Left renal cortex interstitium (tissue), 4 donors: ENCODE results near the gene DNAL4. TPM values are rescaled to one million over a fixed set of nuclear protein-coding genes. Genes with fewer than 3 reads are reported as not detected.

Experiments
- DNase-seq, 4 donors: peaks; one replicate each; pipeline ENCODE4 v3.0.0-alpha.2; 2013; ENCODE audit warnings: low read depth in 4 of 4, low spot score in 2 of 4, missing footprints in 1 of 4
- polyA plus RNA-seq, 4 donors: library from polyadenylated mRNA; unstranded; fragments of 120-200 nt; gene quantifications; one replicate each; pipeline ENCODE4 v1.2.1, GENCODE V29; 2013; ENCODE audit not compliant: insufficient read length in 4 of 4

DNAL4 gene
- polyA plus RNA-seq, 4 donors, result 34.3 to 43.5 (median 39.8) TPM

DNA sequence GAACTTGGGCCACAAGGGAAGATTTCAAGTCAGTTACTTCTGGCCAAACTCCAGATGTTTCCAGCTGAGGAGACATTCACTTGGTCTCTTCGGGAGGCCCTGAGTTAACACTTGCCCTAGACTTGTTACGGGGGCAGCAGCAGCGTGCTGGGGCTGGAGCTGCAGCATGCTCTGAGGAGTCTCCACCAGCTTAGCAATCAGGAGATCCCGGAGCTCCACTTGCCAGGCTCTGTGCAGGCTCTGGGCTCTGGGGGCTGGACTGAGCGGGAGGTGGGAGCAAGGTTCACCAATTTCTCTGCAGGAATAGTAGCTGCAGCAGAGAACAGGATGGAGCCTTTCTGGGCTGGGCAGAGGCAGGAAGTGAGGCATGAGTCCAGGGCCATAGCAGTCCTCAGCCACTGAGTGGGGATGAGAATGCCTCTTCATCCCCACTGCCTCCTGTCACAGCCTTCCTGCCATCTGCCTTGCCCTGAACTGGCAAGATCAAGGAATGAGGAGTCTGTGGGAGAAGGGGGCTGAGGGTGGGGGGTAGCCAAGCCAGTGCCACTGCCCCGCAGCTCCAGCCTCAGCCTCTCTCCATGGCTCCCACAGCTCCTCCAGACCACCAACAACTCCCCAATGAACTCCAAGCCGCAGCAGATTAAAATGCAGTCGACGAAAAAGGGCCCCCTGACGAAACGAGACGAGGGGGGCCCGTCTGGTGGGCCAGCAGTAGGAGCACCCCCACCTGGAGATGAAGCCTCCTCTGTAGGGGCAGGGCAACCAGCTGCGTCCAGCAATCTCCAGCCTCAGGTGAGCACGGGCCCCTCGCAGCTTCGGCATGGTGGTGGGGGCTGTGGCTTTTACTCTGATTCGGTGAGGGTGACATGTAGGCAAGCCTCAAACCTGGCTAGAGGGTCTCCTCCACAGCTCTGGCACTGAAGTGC lies 64.8 kb downstream of the DNAL4 start:
- no peak for DNase-seq

Other genes with a start within 250 kb of the DNAL4 start
- 1 to 10 TPM; 5.2 to 7.1 (median 5.5) TPM for gene DMC1, start 224.0 kb downstream of the DNAL4 start, polyA plus RNA-seq
- 10 to 100 TPM in 2 of 4 donors, 1 to 10 TPM in 2; 3.6 to 12.6 (median 7.8) TPM for gene FAM227A, start 137.8 kb downstream of the DNAL4 start, polyA plus RNA-seq
- gene CBY1, start 137.5 kb downstream of the DNAL4 start, polyA plus RNA-seq, result 10 to 100 TPM; 58.4 to 60.8 (median 59.9) TPM
- gene TOMM22, start 112.2 kb downstream of the DNAL4 start, polyA plus RNA-seq, result 100 to 1,000 TPM in 1 of 4 donors, 10 to 100 TPM in 3; 85.1 to 103 (median 88.8) TPM
- gene JOSD1, start 93.2 kb downstream of the DNAL4 start, polyA plus RNA-seq, result 10 to 100 TPM; 38.0 to 45.8 (median 40.1) TPM
- 10 to 100 TPM; 36.8 to 63.6 (median 52.3) TPM for gene GTPBP1, start 88.2 kb downstream of the DNAL4 start, polyA plus RNA-seq
- gene SUN2, start 38.1 kb downstream of the DNAL4 start, polyA plus RNA-seq, result 10 to 100 TPM; 46.3 to 70.2 (median 68.5) TPM
- 1 to 10 TPM; 4.3 to 4.8 (median 4.7) TPM for gene NPTXR, start 49.9 kb upstream of the DNAL4 start, polyA plus RNA-seq
- gene CBX6, start 78.1 kb upstream of the DNAL4 start, polyA plus RNA-seq, result 10 to 100 TPM; 35.9 to 50.8 (median 43.0) TPM
- under 1 TPM in 3 of 4 donors, not detected in 1; 0.17 to 0.46 (median 0.42) TPM for gene APOBEC3A, start 163.5 kb upstream of the DNAL4 start, polyA plus RNA-seq
- gene APOBEC3B, start 188.2 kb upstream of the DNAL4 start, polyA plus RNA-seq, result 1 to 10 TPM; 5.9 to 7.5 (median 6.8) TPM
- gene APOBEC3C, start 220.1 kb upstream of the DNAL4 start, polyA plus RNA-seq, result 10 to 100 TPM in 2 of 4 donors, 1 to 10 TPM in 2; 9.4 to 10.7 (median 10.2) TPM
- 1 to 10 TPM in 2 of 4 donors, under 1 TPM in 2; 0.92 to 2.0 (median 1.4) TPM for gene APOBEC3D, start 227.0 kb upstream of the DNAL4 start, polyA plus RNA-seq
- gene APOBEC3F, start 246.7 kb upstream of the DNAL4 start, polyA plus RNA-seq, result 10 to 100 TPM in 1 of 4 donors, 1 to 10 TPM in 3; 6.8 to 10.4 (median 8.8) TPM